ENCODE measurements around the gene ITPRIP. TPM values are rescaled to one million over a fixed set of nuclear protein-coding genes. Genes with fewer than 3 reads are reported as not detected.
A peak's percentile ranks its signal among the peaks of the same experiment; 100 is the strongest.

Gene ITPRIP
- total RNA-seq, 2 donors from 2014 or later = 27.8 to 29.7 TPM

- ATAC-seq (replicated peaks in 1 of 2) (peak; percentile 88), DNase-seq (peak; percentile 98 to 99)
- Mint-ChIP-seq H3K27ac (peak within 1 kb of the TSS; percentile 93), H3K9me3 (no peaks in the 10 kb centered on the region), H3K4me1 (ENCODE audit: low read depth) (peaks cover 43% of the 10 kb centered on the region), H3K27me3 (ENCODE audit: low read depth) (no peaks in the 10 kb centered on the region), H3K36me3 (ENCODE audit: insufficient read depth in 2 of 2) (peaks cover 13 to 35% of the 10 kb centered on the region in 2 donors), H3K4me3 (peak within 1 kb of the TSS; percentile 86 to 88)
Measured at GRCh38 chr10:104268713-104269645, 69.3 kb downstream of the ITPRIP start, which contains the start of gene GSTO2. GSTO2 (plus strand) TSS chr10:104269184; CDS start chr10:104274916, 5,732 bp downstream.

DNA sequence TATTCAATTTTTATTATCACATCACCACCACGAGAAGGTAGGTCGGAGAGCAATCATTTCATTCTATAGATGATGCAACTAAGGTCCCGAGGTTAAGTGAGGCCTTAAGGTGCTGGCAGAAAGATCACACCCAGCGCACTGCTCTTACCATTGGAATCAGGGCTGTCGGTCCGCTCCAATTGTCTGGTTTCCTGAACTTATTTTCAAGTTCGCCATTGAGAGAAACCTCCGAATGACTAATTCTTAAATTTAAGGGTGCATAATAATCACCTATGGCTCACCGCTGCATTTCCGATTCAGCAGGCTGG lies 69.9 kb downstream of the ITPRIP start:
- Mint-ChIP-seq H3K27me3 (ENCODE audit: low read depth) (no peaks in the 10 kb centered on the region), H3K36me3 (ENCODE audit: insufficient read depth in 2 of 2) (peaks cover 13 to 39% of the 10 kb centered on the region in 2 donors), H3K9me3 (no peaks in the 10 kb centered on the region), H3K4me3 (peak overlapping the region; percentile 86 to 88), H3K4me1 (ENCODE audit: low read depth) (peaks cover 49% of the 10 kb centered on the region), H3K27ac (peak overlapping the region; percentile 93)
- ATAC-seq (replicated peaks in 1 of 2) = peak; percentile 47 to 49
- no peak for DNase-seq

DNA sequence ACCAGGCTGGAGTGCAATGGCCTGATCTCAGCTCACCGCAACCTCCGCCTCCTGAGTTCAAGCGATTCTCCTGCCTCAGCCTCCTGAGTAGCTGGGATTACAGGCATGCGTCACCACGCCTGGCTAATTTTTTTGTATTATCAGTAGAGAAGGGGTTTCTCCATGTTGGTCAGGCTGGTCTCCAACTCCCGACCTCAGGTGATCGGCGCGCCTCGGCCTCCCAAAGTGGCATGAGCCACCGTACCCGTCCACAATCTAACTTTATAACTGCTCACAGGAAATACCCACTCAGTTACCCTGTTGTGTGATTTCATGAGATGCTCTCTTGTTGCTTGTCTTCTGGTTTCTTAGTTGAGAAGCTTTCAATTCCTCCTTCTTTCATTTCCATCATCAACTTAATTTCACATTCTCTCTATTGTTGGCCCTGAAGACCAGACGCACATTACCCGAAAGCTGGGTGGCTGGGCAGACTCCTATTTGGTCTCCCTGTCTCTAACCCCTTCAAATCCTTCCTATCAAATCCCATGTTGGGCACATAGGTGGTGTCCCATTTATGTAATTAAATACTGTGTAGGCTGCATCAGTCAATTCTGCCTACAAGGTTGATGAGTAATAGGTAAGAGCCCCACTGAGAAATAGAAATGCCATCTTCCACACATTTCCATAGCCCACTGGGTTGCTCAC lies 70.4 kb downstream of the ITPRIP start:
- Mint-ChIP-seq H3K36me3 (ENCODE audit: insufficient read depth in 2 of 2) (peaks cover 13 to 42% of the 10 kb centered on the region in 2 donors), H3K4me3 (peak overlapping the region; percentile 86 to 88), H3K27ac (peak overlapping the region; percentile 93), H3K27me3 (ENCODE audit: low read depth) (no peaks in the 10 kb centered on the region), H3K9me3 (no peaks in the 10 kb centered on the region), H3K4me1 (ENCODE audit: low read depth) (peaks cover 54% of the 10 kb centered on the region)
- peak; percentile 47 for DNase-seq
- peak; percentile 43 to 50 for ATAC-seq (replicated peaks in 1 of 2)

DNA sequence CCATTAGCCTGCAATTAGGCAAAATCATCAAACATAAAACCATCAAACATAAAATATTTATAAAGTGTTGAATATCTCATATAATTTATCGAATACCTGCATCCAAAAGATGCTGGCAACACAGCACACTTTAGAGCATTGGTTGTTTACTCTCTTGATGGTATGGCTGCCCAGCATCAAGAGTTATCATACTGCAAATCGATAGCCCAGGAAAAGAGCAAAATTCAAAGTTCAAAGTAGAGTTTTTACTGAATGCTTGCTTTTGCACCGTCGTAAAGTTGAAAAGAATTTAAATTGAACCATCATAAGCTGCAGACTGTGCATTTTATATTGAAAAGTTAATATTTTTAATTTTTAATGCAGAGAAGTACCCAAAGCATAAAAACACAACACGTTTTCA lies 73.5 kb downstream of the ITPRIP start:
- Mint-ChIP-seq H3K27ac (peak overlapping the region; percentile 79), H3K9me3 (no peaks in the 10 kb centered on the region), H3K4me1 (ENCODE audit: low read depth) (peaks cover 83% of the 10 kb centered on the region), H3K36me3 (ENCODE audit: insufficient read depth in 2 of 2) (peaks cover 17 to 55% of the 10 kb centered on the region in 2 donors), H3K4me3 (peak overlapping the region in 1 of 2 donors; percentile 74), H3K27me3 (ENCODE audit: low read depth) (no peaks in the 10 kb centered on the region)
- no peak for ATAC-seq (replicated peaks in 1 of 2)
- no peak for DNase-seq

GRCh38 chr10:104262055-104262454 lies 76.2 kb downstream of the ITPRIP start:
- Mint-ChIP-seq H3K27ac (peak overlapping the region; percentile 84), H3K27me3 (ENCODE audit: low read depth) (no peaks in the 10 kb centered on the region), H3K36me3 (ENCODE audit: insufficient read depth in 2 of 2) (peaks cover 17 to 61% of the 10 kb centered on the region in 2 donors), H3K4me3 (peak overlapping the region in 1 of 2 donors; percentile 73), H3K9me3 (no peaks in the 10 kb centered on the region), H3K4me1 (ENCODE audit: low read depth) (peaks cover 96% of the 10 kb centered on the region)
- ATAC-seq (replicated peaks in 1 of 2) (no peak), DNase-seq (no peak)

DNA sequence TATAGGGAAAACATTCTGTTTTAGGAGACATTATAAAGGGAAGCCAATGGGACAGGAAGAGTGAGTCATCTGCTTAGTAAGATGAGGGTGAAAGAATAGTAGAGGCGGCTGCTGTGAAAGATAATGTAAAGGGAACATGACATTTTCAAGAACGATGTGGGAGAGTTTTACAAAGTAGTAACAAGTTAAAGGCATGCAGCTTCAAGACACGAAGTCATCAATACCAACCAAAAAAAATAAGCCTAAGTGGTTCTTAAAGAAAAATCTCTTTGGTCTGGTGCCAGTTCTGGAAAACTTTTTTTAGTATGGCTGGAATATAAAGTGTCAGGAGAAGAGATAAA lies 77.5 kb downstream of the ITPRIP start:
- Mint-ChIP-seq H3K9me3 (no peaks in the 10 kb centered on the region), H3K27me3 (ENCODE audit: low read depth) (no peaks in the 10 kb centered on the region), H3K27ac (peak overlapping the region; percentile 84), H3K4me1 (ENCODE audit: low read depth) (peaks cover 96% of the 10 kb centered on the region), H3K36me3 (ENCODE audit: insufficient read depth in 2 of 2) (peaks cover 14 to 51% of the 10 kb centered on the region in 2 donors), H3K4me3 (peak overlapping the region; percentile 62 to 73)
- DNase-seq (no peak), ATAC-seq (replicated peaks in 1 of 2) (peak; percentile 77 to 78)

GRCh38 chr10:104259999-104260774 lies 78.1 kb downstream of the ITPRIP start:
- Mint-ChIP-seq H3K4me3 (peak overlapping the region; percentile 62 to 73), H3K4me1 (ENCODE audit: low read depth) (peaks cover 94% of the 10 kb centered on the region), H3K9me3 (no peaks in the 10 kb centered on the region), H3K36me3 (ENCODE audit: insufficient read depth in 2 of 2) (peaks cover 12 to 48% of the 10 kb centered on the region in 2 donors), H3K27ac (peak overlapping the region; percentile 84), H3K27me3 (ENCODE audit: low read depth) (no peaks in the 10 kb centered on the region)
- no peak for DNase-seq
- ATAC-seq (replicated peaks in 1 of 2) = peak; percentile 24 to 39

Other genes starting within 250 kb of the ITPRIP start
- 10 to 100 TPM; 16.0 to 16.3 TPM for gene SFR1, start 216.3 kb downstream of the ITPRIP start, total RNA-seq
- gene CFAP43, start 106.1 kb downstream of the ITPRIP start, total RNA-seq = under 1 TPM; 0.21 to 0.31 TPM
- 100 to 1,000 TPM; 113 to 117 TPM for gene GSTO1, start 83.6 kb downstream of the ITPRIP start, total RNA-seq
- gene GSTO2, start 69.3 kb downstream of the ITPRIP start, total RNA-seq = 1 to 10 TPM; 6.8 to 9.5 TPM
- gene CFAP58, start 15.4 kb upstream of the ITPRIP start, total RNA-seq = 1 to 10 TPM in 1 of 2 donors, under 1 TPM in 1; 0.72 to 1.1 TPM

Data from activated T-cell treated with anti-CD3 and anti-CD28 coated beads, Interleukin-2, amount 50 U/mL, for 72 hours (primary cell).